HT1080 (cell line): ENCODE measurements around the gene CDK19. TPM values are rescaled to one million over a fixed set of nuclear protein-coding genes. Genes with fewer than 3 reads are reported as not detected.

Source experiments
- DNase-seq: peaks from one replicate; pipeline ENCODE4 v3.0.0-alpha.2; 2015; ENCODE audit warnings: low read depth
- total RNA-seq: library from RNA; depleted of rRNA; stranded (reverse); fragments of >200 nt; shearing (Covaris generic); gene quantifications from 2 replicates; pipeline ENCODE4 v1.2.3, GENCODE V29; 2014

CDK19 gene
- total RNA-seq, 1 experiment from 2014 or later: 3.4 TPM

GRCh38 chr6:110662490-110663211 is 152.6 kb downstream of the CDK19 start:
- no peak for DNase-seq

GRCh38 chr6:110661414-110661813 is 153.9 kb downstream of the CDK19 start:
- no peak for DNase-seq

DNA sequence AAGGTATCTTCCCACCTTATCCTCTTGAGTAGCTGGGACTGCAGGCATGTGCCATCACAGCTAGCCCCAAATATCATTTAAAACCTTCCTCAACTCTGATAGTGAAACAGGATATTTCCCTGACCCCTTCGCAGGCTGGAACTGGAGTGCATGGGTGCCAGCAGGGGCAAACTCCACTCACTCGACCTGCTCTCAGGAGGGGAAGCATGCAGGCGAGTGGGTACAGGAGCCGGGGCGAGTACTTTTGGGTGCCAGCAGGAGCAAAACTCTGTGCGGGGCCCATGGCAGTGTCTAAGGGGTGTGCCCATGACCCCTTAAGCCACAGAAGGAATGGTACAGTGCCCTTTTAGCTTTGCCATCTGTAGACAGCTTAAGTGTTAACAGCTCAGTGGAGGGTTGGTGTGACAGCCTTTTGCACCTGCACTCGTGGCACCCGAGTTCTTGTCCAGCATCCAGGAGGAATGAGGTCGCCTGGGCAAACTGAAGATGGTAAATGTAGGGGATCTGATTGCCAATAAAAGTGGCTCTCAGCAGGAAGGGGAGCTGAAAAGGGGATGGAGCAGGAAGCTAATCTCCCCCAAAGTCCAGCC is 155.1 kb downstream of the CDK19 start:
- DNase-seq: no peak

- DNase-seq: no peak
Measured at GRCh38 chr6:110658631-110659211, 156.5 kb downstream of the CDK19 start.

DNA sequence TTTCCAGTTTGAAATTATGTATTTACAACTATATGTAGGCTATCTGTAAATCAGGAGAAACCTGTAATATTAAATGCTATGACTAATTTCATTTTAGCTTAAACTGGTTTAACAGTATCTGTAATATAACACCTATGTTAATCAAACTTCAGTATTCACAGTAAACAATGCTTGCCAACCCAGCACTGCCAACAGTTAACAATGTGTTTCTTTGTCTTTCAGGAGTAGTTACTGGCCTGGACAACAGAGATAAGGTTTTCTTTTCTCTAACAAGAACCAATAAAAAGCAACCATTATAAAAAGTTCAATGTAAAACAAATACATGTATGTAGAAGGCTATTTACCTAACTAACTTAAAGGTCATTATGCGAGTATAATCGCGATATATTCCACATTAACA is 158.8 kb downstream of the CDK19 start:
- DNase-seq: no peak

GRCh38 chr6:110655821-110656220 is 159.4 kb downstream of the CDK19 start:
- DNase-seq: no peak

DNA sequence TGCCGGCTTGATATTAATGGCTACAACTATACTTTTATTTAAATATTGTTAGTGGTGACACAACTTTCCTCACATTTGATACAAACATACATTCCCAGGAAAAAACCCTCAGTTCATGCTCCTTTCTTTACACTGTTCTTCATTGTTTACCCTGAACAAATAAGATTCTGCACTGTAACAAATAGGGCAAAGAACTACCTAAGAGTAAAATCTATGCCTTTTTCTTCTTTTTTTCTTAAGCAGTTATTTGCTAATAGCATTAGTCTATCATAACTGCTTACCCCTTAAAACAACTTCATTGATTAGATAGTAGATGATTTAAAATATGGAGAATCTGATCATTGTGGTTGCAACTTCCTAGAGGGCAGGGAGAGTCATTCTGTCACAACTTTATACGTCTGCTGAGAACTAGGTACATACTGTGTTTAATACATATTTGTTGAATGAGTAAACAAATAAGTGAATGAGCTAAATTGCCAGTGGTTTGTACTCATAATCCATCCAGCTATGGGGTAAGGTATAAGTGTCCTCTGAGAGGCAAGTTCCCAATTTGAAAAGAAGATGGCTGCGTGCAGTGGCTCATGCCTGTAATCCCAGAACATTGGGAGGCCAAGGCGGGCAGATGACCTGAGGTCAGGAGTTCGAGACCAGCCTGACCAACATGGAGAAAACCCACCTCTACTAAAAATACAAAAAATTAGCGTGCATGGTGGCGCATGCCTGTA is 161.0 kb downstream of the CDK19 start:
- no peak for DNase-seq

- DNase-seq: no peak
Measured at GRCh38 chr6:110653381-110653780, 161.9 kb downstream of the CDK19 start.

GRCh38 chr6:110652520-110652919 is 162.7 kb downstream of the CDK19 start:
- DNase-seq: no peak

DNA sequence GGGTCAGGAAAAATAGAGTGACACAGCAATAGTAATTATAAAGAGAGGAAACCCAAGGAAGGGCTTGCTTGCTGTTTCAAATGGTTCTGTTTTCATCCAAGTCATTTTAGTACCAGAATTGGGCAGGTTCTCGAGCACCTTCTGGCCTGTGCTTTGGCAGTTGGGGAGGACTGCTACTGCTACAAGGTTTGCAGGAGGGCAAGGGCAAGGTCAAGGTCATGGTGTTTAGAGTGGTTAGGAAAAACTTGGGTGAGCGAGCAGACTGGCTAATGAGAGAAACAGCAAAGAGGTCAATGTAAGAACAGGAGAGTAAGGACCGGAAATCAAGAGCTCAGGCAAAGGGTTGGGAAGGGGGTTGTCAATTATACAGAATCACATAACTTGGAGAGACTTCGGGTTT is 164.5 kb downstream of the CDK19 start:
- DNase-seq: no peak

- no peak for DNase-seq
Measured at GRCh38 chr6:110649704-110650103, 165.6 kb downstream of the CDK19 start.

- no peak for DNase-seq
Measured at GRCh38 chr6:110646951-110647910, 168.0 kb downstream of the CDK19 start.

DNA sequence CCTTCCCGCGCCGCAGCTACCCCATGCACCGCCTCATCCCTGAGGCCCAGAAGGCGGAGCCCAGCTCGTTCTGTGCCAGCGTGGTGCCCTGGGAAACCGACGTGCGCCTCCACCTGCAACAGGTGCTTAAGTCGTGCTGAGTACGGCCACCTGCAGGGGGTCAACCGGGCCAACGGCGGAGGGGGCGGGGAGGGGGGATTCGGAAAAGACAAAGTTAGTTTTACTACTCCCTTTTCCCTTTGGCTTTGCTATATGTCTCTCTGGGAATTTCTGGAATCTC is 168.9 kb downstream of the CDK19 start:
- no peak for DNase-seq

GRCh38 chr6:110645685-110646418 is 169.4 kb downstream of the CDK19 start:
- no peak for DNase-seq

DNA sequence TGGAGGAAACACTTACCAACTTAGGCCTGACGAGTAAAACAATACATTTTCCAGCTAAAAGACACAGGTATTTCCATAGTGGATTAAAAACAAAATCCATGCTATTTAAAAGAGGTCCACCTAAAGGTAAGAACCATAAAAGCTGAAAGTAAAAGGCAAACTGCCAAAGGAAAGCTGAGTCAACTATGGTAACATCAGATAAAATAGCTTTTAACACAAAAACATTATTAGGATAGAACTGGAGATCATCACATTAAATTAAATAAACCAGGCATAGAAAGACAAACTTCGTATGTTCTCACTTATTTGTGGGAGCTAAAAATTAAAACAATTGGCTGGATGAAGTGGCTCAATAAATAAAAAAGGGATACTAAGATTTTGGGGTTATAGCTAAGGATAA is 172.1 kb downstream of the CDK19 start:
- no peak for DNase-seq

DNA sequence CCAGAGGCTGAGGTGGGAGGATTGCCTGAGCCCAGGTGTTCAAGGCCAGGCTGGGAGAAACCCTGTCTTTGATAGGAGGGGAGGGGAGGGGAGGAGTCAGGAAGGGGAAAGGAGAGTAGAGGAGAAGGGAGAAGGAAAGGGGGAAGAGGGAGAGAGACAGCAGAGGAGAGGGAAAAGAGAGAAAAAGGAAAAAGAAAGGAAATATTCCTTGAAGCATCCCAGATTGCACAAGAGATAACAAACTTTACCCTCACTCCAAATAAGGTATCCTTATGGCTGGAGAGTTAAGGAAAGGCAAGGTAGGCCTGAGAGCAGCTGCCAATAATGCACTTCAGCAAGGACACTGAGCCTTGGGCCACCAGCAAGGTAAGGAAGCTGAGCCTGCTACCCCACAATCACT is 172.6 kb downstream of the CDK19 start:
- no peak for DNase-seq

GRCh38 chr6:110636781-110637180 is 178.5 kb downstream of the CDK19 start:
- DNase-seq: no peak

DNA sequence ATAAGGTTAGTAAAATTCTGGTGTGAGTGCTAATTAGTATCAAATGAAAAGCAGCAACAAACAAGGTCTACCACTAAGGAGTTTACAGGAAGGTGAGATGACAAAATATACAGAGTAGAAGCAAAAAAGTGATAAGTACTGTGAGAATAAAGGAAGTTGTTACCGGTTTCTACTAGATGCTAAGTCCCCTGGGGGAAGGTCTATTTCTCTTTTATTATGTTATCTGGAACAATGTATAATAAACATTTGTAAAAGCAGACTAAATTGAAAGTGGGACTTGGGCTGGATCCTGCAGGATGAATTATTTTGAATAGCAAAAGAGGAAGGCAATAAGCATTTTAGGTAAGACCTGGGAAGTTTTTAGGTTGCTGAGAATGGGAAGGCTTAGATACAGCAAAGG is 180.2 kb downstream of the CDK19 start:
- no peak for DNase-seq

DNA sequence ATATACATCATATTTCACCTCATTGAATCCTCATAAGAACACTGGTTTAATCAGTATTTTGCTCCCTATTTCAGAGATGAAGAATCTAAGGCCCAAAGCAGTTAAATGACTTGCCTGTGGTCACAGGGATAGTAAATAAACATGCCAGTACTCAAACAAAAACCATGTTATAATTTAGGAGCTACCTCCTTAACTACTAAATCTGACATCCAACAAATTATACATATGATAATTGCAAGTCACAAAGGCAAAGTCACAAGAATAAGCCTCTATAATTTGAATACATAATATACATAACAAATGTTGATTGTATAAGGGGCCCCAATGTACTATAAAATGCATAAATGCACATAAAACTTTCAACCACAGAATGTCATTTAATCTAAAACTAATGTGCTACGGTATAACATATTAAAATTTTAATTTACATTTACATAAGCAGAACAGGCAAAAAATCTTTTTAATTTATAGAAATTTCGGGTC is 181.5 kb downstream of the CDK19 start:
- no peak for DNase-seq

DNA sequence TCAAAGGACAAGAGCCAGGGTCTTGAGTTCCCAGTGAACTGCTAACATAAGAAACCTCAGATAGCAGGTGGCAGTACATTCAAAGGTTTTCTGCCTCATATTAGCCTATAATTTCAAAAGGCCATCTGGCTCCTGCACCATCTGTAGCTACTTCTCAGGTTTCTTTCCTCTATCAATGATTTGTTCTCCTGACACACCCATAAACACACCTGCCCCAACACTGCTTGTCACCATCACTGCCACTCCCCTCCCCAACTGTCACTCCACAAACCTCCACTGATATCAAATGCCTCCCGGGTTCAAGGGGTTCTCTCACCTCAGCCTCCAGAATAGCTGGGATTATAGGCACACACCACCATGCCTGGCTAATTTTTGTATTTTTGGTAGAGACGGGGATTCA is 186.1 kb downstream of the CDK19 start:
- DNase-seq: no peak

GRCh38 chr6:110628330-110628729 is 186.9 kb downstream of the CDK19 start:
- peak; percentile 78 for DNase-seq
